Right atrium auricular region (tissue), 2 donors: ENCODE measurements around the gene XBP1. TPM values are rescaled to one million over a fixed set of nuclear protein-coding genes. Genes with fewer than 3 reads are reported as not detected.
"Not testable (repeated sequence)": the region's sequence is repeated elsewhere in the genome, so short reads cannot be mapped to it uniquely, and the experiment has no call there.

ENCODE experiments used
- DNase-seq: peaks from one replicate; pipeline ENCODE4 v3.0.0-alpha.2; 2019; ENCODE audit warnings: low spot score
- H3K27ac ChIP-seq, 2 donors: fragments of 200-600 bp; sonication (generic); 1 replicate in 1 of 2; 2 replicates in 1 of 2; pipeline ENCODE4 v1.5.1; 2016 to 2019
- H3K27me3 ChIP-seq, 2 donors: fragments of 200-600 bp; sonication (generic); one replicate each; pipeline versions ENCODE4 v1.5.1 to v1.6.0; 2017 to 2019
- H3K36me3 ChIP-seq: fragments of 200-600 bp; sonication (generic); one replicate; pipeline ENCODE4 v1.5.1; 2016
- H3K4me1 ChIP-seq, 2 donors: fragments of 200-600 bp; sonication (generic); one replicate each; pipeline versions ENCODE4 v1.5.1 to v1.6.0; 2017 to 2019
- H3K4me3 ChIP-seq, 2 donors: fragments of 200-600 bp; sonication (generic); 1 replicate in 1 of 2; 2 replicates in 1 of 2; pipeline ENCODE4 v1.5.1; 2017 to 2019; ENCODE audit warnings: mild to moderate bottlenecking in 1 of 2, moderate library complexity in 1 of 2
- H3K9me3 ChIP-seq, 2 donors: fragments of 200-600 bp; sonication (generic); one replicate each; pipeline ENCODE4 v1.5.1; 2019
- total RNA-seq, 2 donors: library from RNA; depleted of rRNA; stranded (reverse); fragments of >200 nt; gene quantifications; one replicate each; pipeline ENCODE4 v1.1.0, GENCODE V29; 2016
- TF ChIP-seq, protein P1 (sequence below), 2 donors: fragments of 200-600 bp; sonication (generic); IDR thresholded peaks; one replicate each; pipeline ENCODE4 v1.5.1; 2019; ENCODE audit warnings: antibody characterized with exemption in 2 of 2

Gene XBP1
- total RNA-seq, 2 donors from 2014 or later, result 104 to 160 TPM

DNA sequence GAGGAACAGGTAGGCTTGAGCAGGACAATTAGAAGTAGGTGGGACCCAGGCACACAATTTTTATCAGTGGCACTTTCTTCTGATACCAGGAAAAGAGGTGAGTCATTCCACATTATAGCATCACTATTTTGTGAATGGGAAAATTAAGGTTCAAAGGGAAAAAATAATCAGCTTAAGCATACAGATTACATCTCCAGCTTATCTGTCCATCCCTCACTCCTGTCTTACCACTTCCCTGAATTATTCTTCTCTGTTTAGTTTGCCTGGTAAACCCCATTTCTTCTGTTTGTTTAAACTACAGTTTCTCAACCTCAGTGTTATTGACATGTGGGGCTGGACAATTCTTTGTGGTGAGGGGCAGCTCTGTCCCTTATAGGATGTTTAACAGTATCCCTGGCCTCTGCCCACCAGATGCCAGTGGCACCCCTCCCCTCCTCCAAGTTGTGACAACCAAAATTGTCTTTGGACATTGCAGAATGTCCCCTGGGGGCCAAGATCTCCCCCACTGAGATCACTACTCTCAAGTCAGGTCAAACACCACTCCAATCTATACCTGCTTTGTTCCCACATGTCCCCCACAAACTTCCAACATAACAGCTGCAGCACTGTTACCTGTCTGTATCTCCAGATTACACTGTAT, 8.5 kb upstream of the XBP1 start:
- no peak overlapping the region for H3K27ac ChIP-seq
- TF ChIP-seq, protein P1, sequence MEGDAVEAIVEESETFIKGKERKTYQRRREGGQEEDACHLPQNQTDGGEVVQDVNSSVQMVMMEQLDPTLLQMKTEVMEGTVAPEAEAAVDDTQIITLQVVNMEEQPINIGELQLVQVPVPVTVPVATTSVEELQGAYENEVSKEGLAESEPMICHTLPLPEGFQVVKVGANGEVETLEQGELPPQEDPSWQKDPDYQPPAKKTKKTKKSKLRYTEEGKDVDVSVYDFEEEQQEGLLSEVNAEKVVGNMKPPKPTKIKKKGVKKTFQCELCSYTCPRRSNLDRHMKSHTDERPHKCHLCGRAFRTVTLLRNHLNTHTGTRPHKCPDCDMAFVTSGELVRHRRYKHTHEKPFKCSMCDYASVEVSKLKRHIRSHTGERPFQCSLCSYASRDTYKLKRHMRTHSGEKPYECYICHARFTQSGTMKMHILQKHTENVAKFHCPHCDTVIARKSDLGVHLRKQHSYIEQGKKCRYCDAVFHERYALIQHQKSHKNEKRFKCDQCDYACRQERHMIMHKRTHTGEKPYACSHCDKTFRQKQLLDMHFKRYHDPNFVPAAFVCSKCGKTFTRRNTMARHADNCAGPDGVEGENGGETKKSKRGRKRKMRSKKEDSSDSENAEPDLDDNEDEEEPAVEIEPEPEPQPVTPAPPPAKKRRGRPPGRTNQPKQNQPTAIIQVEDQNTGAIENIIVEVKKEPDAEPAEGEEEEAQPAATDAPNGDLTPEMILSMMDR (IDR thresholded peaks at IDR 0.05), result no peak

DNA sequence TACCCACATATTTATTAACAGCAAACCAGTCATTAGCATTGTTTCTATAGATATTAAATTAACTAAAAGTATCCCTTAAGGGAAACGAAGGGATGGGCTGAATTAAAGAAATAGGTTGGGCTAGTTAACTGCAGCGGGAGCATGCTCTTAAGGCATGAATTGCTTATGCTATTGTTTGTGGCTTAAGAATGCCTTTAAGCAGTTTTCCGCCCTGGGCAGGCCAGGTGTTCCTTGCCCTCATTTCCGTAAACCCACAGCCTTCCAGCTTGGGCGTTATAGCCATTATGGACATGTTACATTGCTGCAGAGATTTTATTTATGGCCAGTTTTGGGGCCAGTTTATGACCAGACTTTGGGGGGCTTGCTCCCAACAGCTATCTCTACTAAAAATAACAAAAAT, 5.1 kb upstream of the XBP1 start:
- H3K36me3 ChIP-seq, H3K9me3 ChIP-seq, H3K4me3 ChIP-seq, H3K27me3 ChIP-seq, H3K27ac ChIP-seq, DNase-seq: not testable (repeated sequence)
- H3K4me1 ChIP-seq, result peaks cover 0 to 21% of the 10 kb centered on the region in 2 donors

More for the DNA sequence above, 8.5 kb upstream of the XBP1 start:
- Histone ChIP-seq H3K36me3 (no peaks in the 10 kb centered on the region), H3K4me3 (no peak overlapping the region), H3K9me3 (no peaks in the 10 kb centered on the region), H3K27me3 (no peaks in the 10 kb centered on the region), H3K4me1 (peaks cover 0 to 9% of the 10 kb centered on the region in 2 donors)
- no peak for DNase-seq

GRCh38 chr22:28802595-28803123, 2.3 kb upstream of the XBP1 start:
- H3K4me1 ChIP-seq, result peaks cover 0 to 36% of the 10 kb centered on the region in 2 donors
- peaks cover 12% of the 10 kb centered on the region for H3K36me3 ChIP-seq
- H3K4me3 ChIP-seq, result no peak overlapping the region
- no peaks in the 10 kb centered on the region for H3K27me3 ChIP-seq
- DNase-seq, result no peak
- H3K9me3 ChIP-seq, result no peaks in the 10 kb centered on the region
- H3K27ac ChIP-seq, result peak overlapping the region in 1 of 2 donors; percentile 100
- TF ChIP-seq, protein P1 (IDR thresholded peaks at IDR 0.05), result no peak

- Histone ChIP-seq H3K4me1 (peaks cover 0 to 42% of the 10 kb centered on the region in 2 donors), H3K27ac (peak overlapping the region; percentile 100), H3K27me3 (no peaks in the 10 kb centered on the region)
Observed at GRCh38 chr22:28801845-28802594, 1.7 kb upstream of the XBP1 start.

DNA sequence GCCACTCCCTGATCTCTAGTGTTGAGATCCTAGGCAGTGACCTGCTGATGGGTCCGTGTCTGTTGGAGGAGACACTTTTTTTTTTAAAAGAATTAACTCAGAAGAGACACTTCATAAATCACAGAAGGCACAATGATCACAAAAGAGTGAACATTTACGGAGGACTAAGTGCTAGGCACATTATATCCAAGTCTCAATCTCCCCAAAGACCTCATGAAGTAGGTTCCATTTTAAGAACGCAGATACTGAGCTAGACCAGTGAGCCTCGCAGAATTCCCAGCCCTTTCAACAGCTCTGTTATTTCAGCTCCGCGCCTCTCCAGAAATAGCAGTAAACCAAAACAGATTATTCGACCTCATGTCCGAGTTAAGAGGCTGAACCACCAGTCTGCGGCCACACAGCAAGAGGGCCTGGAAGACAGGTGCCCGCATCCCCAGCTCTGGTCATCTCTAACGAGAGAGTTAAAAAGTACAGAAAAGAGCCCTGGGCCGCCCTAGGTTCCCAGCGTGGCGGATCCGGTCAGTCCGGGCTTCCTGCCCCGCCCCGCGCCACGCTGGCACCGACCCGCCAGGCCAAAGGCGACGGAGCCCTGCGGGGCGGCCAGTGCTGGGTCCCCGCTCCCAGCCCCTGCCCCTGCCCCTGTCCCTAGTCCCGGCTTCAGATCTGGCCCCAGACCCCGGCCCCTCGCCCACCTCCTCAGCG, 612 bp downstream of the XBP1 start:
- Histone ChIP-seq H3K4me3 (peak overlapping the region; percentile 96 to 99), H3K27me3 (no peaks in the 10 kb centered on the region), H3K4me1 (peaks cover 0 to 60% of the 10 kb centered on the region in 2 donors), H3K27ac (peak overlapping the region; percentile 100), H3K9me3 (no peaks in the 10 kb centered on the region), H3K36me3 (peaks cover 41% of the 10 kb centered on the region)
- peak; percentile 71 for DNase-seq
- TF ChIP-seq, protein P1 (IDR thresholded peaks at IDR 0.05), result no peak

More at GRCh38 chr22:28801845-28802594, 1.7 kb upstream of the XBP1 start:
- no peaks in the 10 kb centered on the region for H3K9me3 ChIP-seq
- TF ChIP-seq, protein P1 (IDR thresholded peaks at IDR 0.05), result no peak
- no peak for DNase-seq
- H3K4me3 ChIP-seq, result peak overlapping the region in 1 of 2 donors; percentile 99
- peaks cover 18% of the 10 kb centered on the region for H3K36me3 ChIP-seq
